ENCODE data around the gene CLDN19. TPM values are rescaled to one million over a fixed set of nuclear protein-coding genes. Genes with fewer than 3 reads are reported as not detected.
"Not testable (repeated sequence)": the region's sequence is repeated elsewhere in the genome, so short reads cannot be mapped to it uniquely, and the experiment has no call there.

The CLDN19 gene
- total RNA-seq, 3 donors from 2014 or later = 2.9 to 3.1 TPM; not detected in 1

DNA sequence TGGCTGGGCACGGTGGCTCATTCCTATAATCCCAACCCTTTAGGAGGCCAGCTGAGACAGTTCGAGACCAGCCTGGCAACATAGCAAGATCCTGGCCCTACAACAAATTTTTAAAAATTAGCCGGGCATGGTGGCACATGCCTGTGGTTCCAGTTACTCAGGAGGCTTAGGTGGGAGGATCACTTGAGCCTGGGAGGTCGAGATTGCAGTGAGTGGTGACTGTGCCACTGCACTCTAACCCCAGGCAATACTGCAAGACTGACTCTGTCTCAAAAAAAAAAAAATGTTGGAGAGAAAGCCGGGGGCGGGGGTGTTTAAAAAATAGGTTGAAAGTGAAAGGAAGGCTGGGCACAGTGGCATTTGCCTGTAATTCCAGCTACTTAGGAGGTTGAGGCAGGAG, 16.5 kb downstream of the CLDN19 start:
- Histone ChIP-seq H3K36me3 (no peaks in the 10 kb centered on the region), H3K4me1 (no peaks in the 10 kb centered on the region), H3K4me3 (no peak overlapping the region), H3K27me3 (no peaks in the 10 kb centered on the region), H3K27ac (no peak overlapping the region), H3K9me3 (no peaks in the 10 kb centered on the region)
- no peak for DNase-seq (ENCODE audit: low spot score in 2 of 2)
- intact Hi-C loops (cut with DNase I; ENCODE audit: low total_unique reads) = loop anchor here (5.0 kb wide), 1 partner anchor 684 kb away; no protein-coding TSS in a partner anchor
- TF ChIP-seq, protein P1, sequence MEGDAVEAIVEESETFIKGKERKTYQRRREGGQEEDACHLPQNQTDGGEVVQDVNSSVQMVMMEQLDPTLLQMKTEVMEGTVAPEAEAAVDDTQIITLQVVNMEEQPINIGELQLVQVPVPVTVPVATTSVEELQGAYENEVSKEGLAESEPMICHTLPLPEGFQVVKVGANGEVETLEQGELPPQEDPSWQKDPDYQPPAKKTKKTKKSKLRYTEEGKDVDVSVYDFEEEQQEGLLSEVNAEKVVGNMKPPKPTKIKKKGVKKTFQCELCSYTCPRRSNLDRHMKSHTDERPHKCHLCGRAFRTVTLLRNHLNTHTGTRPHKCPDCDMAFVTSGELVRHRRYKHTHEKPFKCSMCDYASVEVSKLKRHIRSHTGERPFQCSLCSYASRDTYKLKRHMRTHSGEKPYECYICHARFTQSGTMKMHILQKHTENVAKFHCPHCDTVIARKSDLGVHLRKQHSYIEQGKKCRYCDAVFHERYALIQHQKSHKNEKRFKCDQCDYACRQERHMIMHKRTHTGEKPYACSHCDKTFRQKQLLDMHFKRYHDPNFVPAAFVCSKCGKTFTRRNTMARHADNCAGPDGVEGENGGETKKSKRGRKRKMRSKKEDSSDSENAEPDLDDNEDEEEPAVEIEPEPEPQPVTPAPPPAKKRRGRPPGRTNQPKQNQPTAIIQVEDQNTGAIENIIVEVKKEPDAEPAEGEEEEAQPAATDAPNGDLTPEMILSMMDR (IDR thresholded peaks at IDR 0.05) = no peak
- TF ChIP-seq POLR2A (IDR thresholded peaks at IDR 0.05) = no peak
- TF ChIP-seq POLR2AphosphoS5 (IDR thresholded peaks at IDR 0.05) = no peak

DNA sequence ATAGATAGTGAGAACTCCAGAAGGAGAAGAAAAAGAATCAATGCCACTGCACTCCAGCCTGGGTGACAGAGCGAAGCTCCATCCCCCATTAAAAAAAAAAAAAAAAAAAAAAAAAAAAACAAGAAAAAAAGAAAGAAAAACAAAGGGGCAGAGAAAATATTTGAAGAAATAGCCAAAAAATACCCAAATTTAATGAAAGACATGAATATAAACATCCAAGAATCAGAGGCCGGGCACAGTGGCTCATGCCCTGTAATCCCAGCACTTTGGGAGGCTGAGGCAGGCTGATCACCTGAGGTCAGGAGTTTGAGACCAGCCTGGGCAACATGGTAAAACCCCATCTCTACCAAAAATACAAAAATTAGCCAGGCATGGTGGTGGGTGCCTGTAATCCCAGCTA, 17.6 kb downstream of the CLDN19 start:
- H3K36me3 ChIP-seq; H3K9me3 ChIP-seq; H3K4me3 ChIP-seq; H3K27me3 ChIP-seq; H3K4me1 ChIP-seq; DNase-seq (ENCODE audit: low spot score in 2 of 2); H3K27ac ChIP-seq: not testable (repeated sequence)
- intact Hi-C loops (cut with DNase I; ENCODE audit: low total_unique reads) = loop anchor here (5.0 kb wide), 1 partner anchor 685 kb away; no protein-coding TSS in a partner anchor

- H3K27me3 ChIP-seq = no peaks in the 10 kb centered on the region
- H3K9me3 ChIP-seq = no peaks in the 10 kb centered on the region
- no peaks in the 10 kb centered on the region for H3K36me3 ChIP-seq
- DNase-seq (ENCODE audit: low spot score in 2 of 2) = no peak
- TF ChIP-seq POLR2A (IDR thresholded peaks at IDR 0.05) (no peak), POLR2AphosphoS5 (IDR thresholded peaks at IDR 0.05) (no peak)
- TF ChIP-seq, protein P1 (IDR thresholded peaks at IDR 0.05) = no peak
- no peaks in the 10 kb centered on the region for H3K4me1 ChIP-seq
- H3K27ac ChIP-seq = no peak overlapping the region
- no peak overlapping the region for H3K4me3 ChIP-seq
- intact Hi-C loops (cut with DNase I; ENCODE audit: low total_unique reads) = loop anchor here (5.0 kb wide), 1 partner anchor 685 kb away; no protein-coding TSS in a partner anchor
Measured at GRCh38 chr1:42721926-42722325, 18.1 kb downstream of the CLDN19 start.

DNA sequence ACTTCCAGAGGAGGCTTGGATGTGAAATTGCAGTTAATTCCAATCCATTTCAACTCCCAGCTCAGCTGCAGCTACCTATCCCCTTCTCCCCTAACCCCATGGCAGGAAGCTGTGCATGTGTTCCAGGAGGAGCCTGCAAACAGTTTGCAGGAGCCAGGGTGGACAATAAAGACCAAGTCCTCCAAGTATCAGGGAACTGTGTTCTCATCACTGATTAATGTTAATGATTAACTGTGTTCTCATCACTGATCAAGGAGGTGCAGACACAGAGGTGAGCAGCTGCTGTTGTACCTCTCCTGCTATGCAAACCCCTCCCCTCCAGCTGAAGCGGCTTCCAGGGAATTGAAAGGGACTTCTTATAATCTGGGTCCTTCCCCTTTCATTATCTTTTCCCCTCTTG, 19.2 kb downstream of the CLDN19 start:
- DNase-seq (ENCODE audit: low spot score in 2 of 2) = no peak
- TF ChIP-seq POLR2A (IDR thresholded peaks at IDR 0.05) (no peak), POLR2AphosphoS5 (IDR thresholded peaks at IDR 0.05) (no peak)
- TF ChIP-seq, protein P1 (IDR thresholded peaks at IDR 0.05) = no peak
- Histone ChIP-seq H3K36me3 (no peaks in the 10 kb centered on the region), H3K9me3 (no peaks in the 10 kb centered on the region), H3K4me3 (no peak overlapping the region), H3K27me3 (no peaks in the 10 kb centered on the region), H3K27ac (no peak overlapping the region), H3K4me1 (no peaks in the 10 kb centered on the region)
- intact Hi-C loops (cut with DNase I; ENCODE audit: low total_unique reads) = loop anchor here (5.0 kb wide), 1 partner anchor 686 kb away; no protein-coding TSS in a partner anchor

DNA sequence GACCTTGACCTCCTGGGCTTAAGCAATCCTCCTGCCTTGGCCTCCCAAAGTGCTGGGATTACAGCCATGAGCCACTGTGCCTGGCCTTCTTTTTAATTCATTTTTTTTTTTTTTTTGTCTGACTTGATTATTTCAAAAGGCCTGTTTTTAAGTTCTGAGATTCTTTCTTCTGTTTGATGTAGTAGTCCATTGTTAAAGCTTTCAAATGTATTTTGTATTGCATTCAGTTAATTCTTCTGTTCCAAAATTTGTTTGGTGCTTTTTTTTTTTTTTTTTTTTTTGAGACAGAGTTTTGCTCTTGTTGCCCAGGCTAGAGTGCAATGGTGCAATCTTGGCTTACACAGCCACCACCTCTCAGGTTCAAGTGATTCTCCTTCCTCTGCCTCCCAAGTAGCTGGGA, 25.6 kb downstream of the CLDN19 start:
- H3K4me1 ChIP-seq; intact Hi-C loops (cut with DNase I; ENCODE audit: low total_unique reads); H3K27me3 ChIP-seq; DNase-seq (ENCODE audit: low spot score in 2 of 2); H3K36me3 ChIP-seq; H3K4me3 ChIP-seq; H3K27ac ChIP-seq: not testable (repeated sequence)
- peaks cover 11 to 23% of the 10 kb centered on the region in 2 donors for H3K9me3 ChIP-seq

GRCh38 chr1:42713293-42713692, 26.7 kb downstream of the CLDN19 start:
- H3K4me1 ChIP-seq = no peaks in the 10 kb centered on the region
- no peak for DNase-seq (ENCODE audit: low spot score in 2 of 2)
- TF ChIP-seq POLR2A (IDR thresholded peaks at IDR 0.05) (no peak), POLR2AphosphoS5 (IDR thresholded peaks at IDR 0.05) (no peak)
- TF ChIP-seq, protein P1 (IDR thresholded peaks at IDR 0.05) = no peak
- no peak overlapping the region for H3K4me3 ChIP-seq
- H3K36me3 ChIP-seq = no peaks in the 10 kb centered on the region
- no peak overlapping the region for H3K27ac ChIP-seq
- H3K27me3 ChIP-seq = no peaks in the 10 kb centered on the region
- intact Hi-C loops (cut with DNase I; ENCODE audit: low total_unique reads) = no loop called here
- H3K9me3 ChIP-seq = peaks cover 11 to 23% of the 10 kb centered on the region in 2 donors

DNA sequence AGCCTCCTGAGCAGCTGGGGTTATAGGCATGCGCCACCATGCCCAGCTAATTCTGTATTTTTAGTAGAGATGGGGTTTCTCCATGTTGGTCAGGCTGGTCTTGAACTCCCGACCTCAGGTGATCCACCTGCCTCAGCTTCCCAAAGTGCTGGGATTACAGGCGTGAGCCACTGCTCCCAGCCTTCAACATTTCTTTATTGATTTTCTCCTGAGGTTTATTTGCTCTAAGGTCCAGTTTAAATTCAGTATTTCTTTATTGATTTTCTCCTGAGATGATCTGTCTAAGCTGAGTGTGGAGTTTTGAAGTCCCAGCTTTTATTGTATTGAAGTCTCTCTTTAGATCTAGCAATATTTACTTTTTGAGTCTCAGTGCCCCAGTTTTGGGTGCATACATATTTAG, 27.2 kb downstream of the CLDN19 start:
- H3K4me3 ChIP-seq; DNase-seq (ENCODE audit: low spot score in 2 of 2); H3K27ac ChIP-seq; H3K4me1 ChIP-seq; H3K36me3 ChIP-seq; intact Hi-C loops (cut with DNase I; ENCODE audit: low total_unique reads); H3K27me3 ChIP-seq: not testable (repeated sequence)
- H3K9me3 ChIP-seq = peaks cover 11 to 23% of the 10 kb centered on the region in 2 donors
